Fibroblast of villous mesenchyme (primary cell): ENCODE results near the gene ZNF787. TPM values are rescaled to one million over a fixed set of nuclear protein-coding genes. Genes with fewer than 3 reads are reported as not detected.

Source experiments
- DNase-seq: peaks from one replicate; pipeline ENCODE4 v3.0.0-alpha.2; 2010; ENCODE audit warnings: low read depth
- H3K4me3 ChIP-seq: 2 replicates; pipeline ENCODE4 v1.5.1; 2011; ENCODE audit warnings: low read depth, mild to moderate bottlenecking, low read length
- total RNA-seq: library from RNA; depleted of rRNA; stranded (reverse); fragments of >200 nt; gene quantifications from 2 replicates; pipeline ENCODE4 v1.2.3, GENCODE V29; 2012
- TF ChIP-seq, protein P1 (sequence below): IDR thresholded peaks from 2 replicates; pipeline ENCODE4 v1.5.1; 2012; ENCODE audit warnings: low read depth, mild to moderate bottlenecking, low read length; ENCODE audit not compliant: insufficient read depth

The ZNF787 gene
- total RNA-seq, 1 donor, result 25.0 TPM

DNA sequence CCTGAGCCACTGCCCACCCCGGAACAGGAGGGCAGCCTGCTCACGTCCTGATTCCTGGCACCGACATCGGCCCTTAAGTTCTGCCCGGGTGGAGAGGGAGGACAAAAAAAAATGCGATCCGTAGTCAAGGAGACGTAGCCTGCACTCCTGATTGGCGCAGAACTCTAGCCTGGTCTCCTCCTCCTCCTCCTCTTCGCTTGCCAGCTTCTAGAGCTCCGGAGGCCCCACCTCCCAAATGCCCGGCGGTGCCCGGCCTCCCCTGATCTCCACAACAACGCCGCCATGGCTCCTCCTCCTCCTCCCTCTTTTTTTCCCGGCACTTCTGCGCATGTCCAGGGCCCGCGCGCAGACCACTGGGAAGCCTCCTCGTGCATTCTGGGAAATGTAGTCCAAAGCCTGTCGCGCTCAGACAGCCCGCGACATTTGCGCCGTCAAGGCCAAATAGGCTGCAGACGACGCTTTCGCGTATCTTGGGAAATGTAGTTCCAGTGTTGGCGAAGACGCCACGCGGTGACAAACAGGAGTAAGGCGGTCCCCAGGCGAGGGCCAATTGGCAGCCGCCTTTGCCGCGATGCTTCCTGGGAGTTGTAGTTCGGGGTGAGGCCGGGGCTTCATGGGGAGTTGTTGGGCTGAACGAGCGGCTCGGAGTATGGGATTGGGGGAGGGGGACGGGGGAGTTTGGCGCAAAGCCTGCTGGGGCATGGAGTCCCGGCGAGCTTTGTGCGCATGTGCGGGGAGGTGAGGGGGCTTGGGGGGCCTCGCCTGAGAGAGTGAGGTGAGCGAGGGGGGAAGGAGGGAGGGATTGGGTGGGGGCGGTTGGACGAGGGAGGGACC lies 19.7 kb upstream of the ZNF787 start, which contains the start of gene ZNF444:
Gene ZNF444, plus strand, starts transcription at position 705 of the 834 bp plus-strand sequence. CDS start 5,625 bp downstream, outside the sequence.
- peak within 1 kb of the TSS; percentile 75 for H3K4me3 ChIP-seq
- DNase-seq, result peak; percentile 100
- TF ChIP-seq, protein P1, sequence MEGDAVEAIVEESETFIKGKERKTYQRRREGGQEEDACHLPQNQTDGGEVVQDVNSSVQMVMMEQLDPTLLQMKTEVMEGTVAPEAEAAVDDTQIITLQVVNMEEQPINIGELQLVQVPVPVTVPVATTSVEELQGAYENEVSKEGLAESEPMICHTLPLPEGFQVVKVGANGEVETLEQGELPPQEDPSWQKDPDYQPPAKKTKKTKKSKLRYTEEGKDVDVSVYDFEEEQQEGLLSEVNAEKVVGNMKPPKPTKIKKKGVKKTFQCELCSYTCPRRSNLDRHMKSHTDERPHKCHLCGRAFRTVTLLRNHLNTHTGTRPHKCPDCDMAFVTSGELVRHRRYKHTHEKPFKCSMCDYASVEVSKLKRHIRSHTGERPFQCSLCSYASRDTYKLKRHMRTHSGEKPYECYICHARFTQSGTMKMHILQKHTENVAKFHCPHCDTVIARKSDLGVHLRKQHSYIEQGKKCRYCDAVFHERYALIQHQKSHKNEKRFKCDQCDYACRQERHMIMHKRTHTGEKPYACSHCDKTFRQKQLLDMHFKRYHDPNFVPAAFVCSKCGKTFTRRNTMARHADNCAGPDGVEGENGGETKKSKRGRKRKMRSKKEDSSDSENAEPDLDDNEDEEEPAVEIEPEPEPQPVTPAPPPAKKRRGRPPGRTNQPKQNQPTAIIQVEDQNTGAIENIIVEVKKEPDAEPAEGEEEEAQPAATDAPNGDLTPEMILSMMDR, result no peak

DNA sequence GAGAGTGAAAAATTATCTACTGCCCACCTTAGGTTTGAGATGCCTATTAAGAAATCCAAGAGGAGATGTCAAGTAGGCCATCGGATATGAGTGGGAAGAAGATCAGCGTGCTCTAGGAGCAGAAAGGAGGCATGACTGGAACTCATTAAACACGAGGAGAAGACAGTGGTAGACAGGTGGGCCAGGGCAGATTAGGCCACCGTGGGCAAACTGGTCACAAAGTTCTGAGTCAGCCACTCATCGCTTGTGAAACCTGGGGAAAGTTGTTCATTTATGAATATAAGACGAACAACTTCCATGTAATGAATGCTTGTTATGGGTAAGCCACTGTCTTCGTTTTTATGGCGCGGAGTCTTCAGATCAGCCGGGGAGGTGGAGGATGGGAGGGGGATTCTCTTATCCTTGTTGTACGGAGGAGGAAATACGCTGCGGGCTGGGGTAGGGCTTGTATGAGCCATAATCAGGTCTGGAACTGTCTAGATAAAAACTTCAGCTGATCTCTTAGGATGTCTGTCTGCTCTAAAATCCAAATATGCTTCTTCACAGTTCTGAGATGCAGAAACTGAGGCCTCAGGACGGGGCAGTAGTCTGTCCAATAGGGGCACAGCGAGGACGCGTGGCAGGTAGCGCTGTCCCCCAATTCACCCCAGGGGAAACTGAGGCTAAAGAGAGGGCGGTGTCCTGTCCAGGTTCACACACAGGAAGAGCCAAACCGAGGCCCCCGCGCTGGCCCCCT lies 18.9 kb upstream of the ZNF787 start:
- DNase-seq, result peak; percentile 17
- peak overlapping the region; percentile 75 for H3K4me3 ChIP-seq
- TF ChIP-seq, protein P1, result no peak

DNA sequence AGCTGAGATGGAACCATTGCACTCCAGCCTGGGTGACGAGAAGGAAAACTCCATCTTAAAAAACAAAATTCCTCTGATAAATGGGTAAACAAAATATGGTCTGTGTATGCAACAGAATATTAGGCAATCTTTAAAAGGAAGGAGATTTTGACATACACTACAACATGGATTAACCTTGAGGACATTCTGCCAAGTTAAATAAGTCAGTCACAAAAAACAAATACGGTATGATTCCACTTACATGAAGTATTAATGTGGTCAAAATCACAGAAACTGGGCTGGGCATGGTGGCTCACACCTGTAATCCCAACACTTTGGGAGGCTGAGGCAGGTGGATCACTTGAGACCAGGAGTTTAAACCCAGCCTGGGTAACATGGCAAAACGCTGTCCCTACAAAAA lies 17.0 kb upstream of the ZNF787 start:
- H3K4me3 ChIP-seq, result no peak overlapping the region
- DNase-seq, result peak; percentile 62
- TF ChIP-seq, protein P1, result no peak

DNA sequence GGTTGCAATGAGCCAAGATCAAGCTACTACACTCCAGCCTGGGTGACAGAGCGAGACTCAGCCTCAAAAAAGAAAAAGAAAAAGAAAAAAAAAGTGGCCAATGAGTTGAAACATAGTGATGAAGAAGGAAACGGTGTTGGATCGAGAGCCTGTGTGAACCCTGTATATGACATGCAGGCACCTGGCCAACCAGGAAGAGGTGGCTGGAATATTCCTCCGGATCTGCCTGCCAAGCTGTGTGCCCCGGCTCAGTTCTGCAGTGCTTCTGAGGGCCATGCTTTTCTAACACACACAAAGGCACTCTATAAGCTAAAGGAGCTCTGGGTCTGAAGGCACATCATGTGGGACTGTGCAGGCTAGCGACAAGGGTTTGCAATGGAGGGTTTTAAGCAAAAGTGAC lies 16.3 kb upstream of the ZNF787 start:
- DNase-seq, result no peak
- TF ChIP-seq, protein P1, result no peak
- no peak overlapping the region for H3K4me3 ChIP-seq

DNA sequence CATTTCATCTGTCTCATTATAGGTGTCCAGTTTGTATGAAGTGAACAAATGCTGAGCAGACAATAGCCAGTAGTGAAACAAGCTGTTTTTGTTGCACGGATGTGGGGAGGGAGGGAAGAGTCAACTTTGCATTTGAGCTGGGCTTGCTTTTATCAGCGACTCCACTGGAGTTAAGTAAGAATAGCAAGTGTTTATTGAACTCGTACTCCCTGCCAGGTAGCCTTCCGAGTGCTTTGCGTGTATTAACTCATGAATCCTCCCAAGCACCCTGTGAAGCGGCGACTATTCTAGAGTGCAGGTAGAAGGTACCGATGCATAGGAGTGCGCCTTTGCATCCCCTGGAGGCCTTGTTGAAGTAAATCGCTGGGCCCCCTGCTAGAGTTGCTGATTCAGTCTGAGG lies 15.3 kb upstream of the ZNF787 start:
- TF ChIP-seq, protein P1, result no peak
- no peak for DNase-seq
- no peak overlapping the region for H3K4me3 ChIP-seq

DNA sequence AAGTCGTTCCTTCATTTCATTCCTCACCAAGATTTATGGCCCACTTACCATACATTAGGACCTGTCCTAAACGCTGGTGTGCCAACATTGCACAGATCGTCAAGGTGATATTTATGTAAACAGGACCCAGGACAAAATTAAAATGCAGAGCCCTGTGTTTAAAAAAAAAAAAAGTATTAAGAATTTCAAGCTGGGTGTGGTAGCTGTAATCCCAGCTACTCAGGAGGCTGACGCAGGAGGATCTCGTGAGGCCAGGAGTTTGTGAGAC lies 13.5 kb upstream of the ZNF787 start:
- no peak for DNase-seq
- TF ChIP-seq, protein P1, result no peak
- H3K4me3 ChIP-seq, result no peak overlapping the region
